OCI-LY7 (cell line): ENCODE data around the gene ITM2C.
A peak's percentile ranks its signal among the peaks of the same experiment; 100 is the strongest.

Experiments used
- CTCF ChIP-seq: fragments of 200-600 bp; sonication (generic); conservative IDR thresholded peaks from 2 replicates; pipeline ENCODE4 v1.5.1; 2014; ENCODE audit warnings: mild to moderate bottlenecking, antibody characterized with exemption, low read length, moderate library complexity, mixed read lengths
- EZH2phosphoT487 ChIP-seq: fragments of 200-600 bp; sonication (generic); IDR thresholded peaks from 2 replicates; pipeline ENCODE4 v1.6.1; 2018; ENCODE audit warnings: low read depth, borderline replicate concordance, mild to moderate bottlenecking, mixed run types, antibody characterized with exemption, low read length, moderate library complexity, mixed read lengths

GRCh38 chr2:230913406-230914143, 48.8 kb downstream of the ITM2C start:
- TF ChIP-seq CTCF (peak; percentile 60), EZH2phosphoT487 (no peak)
